T-helper 1 cell treated with Interleukin-12 subunit alpha and Interleukin-12 subunit beta and Interleukin-4 antibody, amounts not matched to agents 30 μg/mL and 1 μg/mL, for 36 hours (primary cell): ENCODE measurements around the gene ADARB1.

Experiments
- H3K27ac Mint-ChIP-seq: one replicate; pipeline ENCODE4 v1.8.0; 2021; ENCODE audit warnings: mild to moderate bottlenecking, mixed read lengths
- H3K27me3 Mint-ChIP-seq: one replicate; pipeline ENCODE4 v1.8.0; 2021; ENCODE audit warnings: low read depth, mixed read lengths
- H3K36me3 Mint-ChIP-seq: one replicate; pipeline ENCODE4 v1.8.0; 2021; ENCODE audit warnings: low read depth, mixed read lengths
- H3K4me1 Mint-ChIP-seq: one replicate; pipeline ENCODE4 v1.8.0; 2021; ENCODE audit warnings: low read depth, mixed read lengths
- H3K4me3 Mint-ChIP-seq: one replicate; pipeline ENCODE4 v1.8.0; 2021; ENCODE audit warnings: mild to moderate bottlenecking, moderate library complexity, mixed read lengths
- H3K9me3 Mint-ChIP-seq: one replicate; pipeline ENCODE4 v1.8.0; 2021; ENCODE audit warnings: mixed read lengths

ADARB1 gene

GRCh38 chr21:45162809-45163208 is 88.4 kb downstream of the ADARB1 start:
- no peaks in the 10 kb centered on the region for H3K4me1 Mint-ChIP-seq
- no peaks in the 10 kb centered on the region for H3K9me3 Mint-ChIP-seq
- H3K36me3 Mint-ChIP-seq, result peaks cover 3% of the 10 kb centered on the region
- no peak overlapping the region for H3K4me3 Mint-ChIP-seq
- no peak overlapping the region for H3K27ac Mint-ChIP-seq
- H3K27me3 Mint-ChIP-seq, result no peaks in the 10 kb centered on the region

DNA sequence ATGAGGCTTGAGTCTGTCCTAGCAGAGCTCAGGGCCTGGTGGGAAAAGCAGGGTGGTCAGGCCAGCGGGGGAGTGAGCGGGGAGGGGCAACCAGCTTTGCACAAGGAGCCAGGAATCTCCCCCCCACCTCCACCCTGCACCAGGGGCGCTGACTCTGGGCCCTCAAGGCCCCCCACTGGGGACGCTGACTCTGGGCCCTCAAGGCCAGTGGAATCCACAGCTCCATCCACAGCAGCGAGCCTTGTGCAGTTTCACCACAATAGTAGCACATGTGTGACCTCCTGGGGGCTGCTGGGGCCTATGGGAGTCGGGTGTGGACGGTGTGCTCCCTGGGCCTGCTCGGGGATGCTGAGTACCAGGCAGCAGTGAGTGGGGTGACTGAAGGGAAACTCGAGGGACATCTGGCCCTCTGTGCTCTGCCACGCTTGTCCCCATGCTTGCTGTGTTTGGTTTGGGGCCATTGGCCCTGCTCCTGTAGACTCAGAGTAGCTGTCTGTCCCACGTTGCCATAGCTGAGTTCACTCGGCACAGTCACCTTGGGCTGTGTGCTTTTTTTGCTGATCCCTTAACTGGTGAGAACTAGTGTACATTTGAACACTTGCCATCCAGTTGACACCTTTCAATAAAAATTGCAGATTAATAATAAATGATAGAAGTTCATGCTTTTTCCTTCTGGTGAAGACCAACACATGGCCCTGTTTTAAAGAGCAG is 89.2 kb downstream of the ADARB1 start:
- Mint-ChIP-seq H3K4me1 (peaks cover 2% of the 10 kb centered on the region), H3K36me3 (peaks cover 3% of the 10 kb centered on the region), H3K27ac (no peak overlapping the region), H3K4me3 (no peak overlapping the region), H3K27me3 (no peaks in the 10 kb centered on the region), H3K9me3 (no peaks in the 10 kb centered on the region)

DNA sequence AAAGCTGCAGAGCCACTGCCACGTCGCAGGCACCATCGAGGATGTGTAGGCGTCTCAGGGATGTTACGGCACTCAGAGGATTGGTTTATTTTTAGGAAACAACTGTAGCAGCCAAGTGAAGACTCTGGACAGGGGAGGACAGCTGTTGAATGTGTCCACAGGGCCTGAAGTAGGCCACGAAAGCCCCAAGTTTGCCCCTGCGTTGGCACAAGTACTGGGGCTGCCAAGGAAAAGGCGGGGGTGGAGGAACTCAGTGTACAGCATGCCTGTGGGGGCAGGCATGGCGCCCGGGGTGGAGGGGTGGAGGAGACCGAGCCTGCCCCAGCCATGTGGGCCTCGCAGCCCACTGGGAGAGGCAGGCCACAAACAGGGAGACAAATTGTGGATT is 89.7 kb downstream of the ADARB1 start:
- Mint-ChIP-seq H3K27me3 (no peaks in the 10 kb centered on the region), H3K4me1 (peaks cover 7% of the 10 kb centered on the region), H3K9me3 (no peaks in the 10 kb centered on the region), H3K36me3 (peaks cover 3% of the 10 kb centered on the region), H3K27ac (no peak overlapping the region), H3K4me3 (no peak overlapping the region)

DNA sequence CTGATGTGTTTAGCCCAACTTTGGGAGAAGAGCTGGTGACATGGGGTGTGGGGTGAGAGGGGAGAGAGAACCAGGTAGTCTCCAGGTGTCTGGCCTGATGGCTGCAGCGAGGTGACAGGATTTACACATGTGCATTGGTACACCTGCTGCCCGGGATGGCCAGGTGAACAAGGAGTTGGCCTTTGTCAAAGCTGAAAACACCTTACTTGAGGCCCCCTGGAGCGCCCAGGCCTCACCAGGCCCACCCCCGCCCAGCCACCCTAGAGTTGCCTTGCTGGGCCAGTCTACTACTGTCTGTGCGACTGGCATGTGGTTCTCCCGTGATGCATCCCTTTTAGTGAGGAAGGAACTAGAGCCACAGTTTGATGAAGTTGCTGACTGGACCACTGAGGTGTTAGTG is 90.5 kb downstream of the ADARB1 start:
- Mint-ChIP-seq H3K4me3 (no peak overlapping the region), H3K36me3 (peaks cover 3% of the 10 kb centered on the region), H3K27me3 (no peaks in the 10 kb centered on the region), H3K27ac (no peak overlapping the region), H3K9me3 (no peaks in the 10 kb centered on the region), H3K4me1 (peaks cover 12% of the 10 kb centered on the region)

DNA sequence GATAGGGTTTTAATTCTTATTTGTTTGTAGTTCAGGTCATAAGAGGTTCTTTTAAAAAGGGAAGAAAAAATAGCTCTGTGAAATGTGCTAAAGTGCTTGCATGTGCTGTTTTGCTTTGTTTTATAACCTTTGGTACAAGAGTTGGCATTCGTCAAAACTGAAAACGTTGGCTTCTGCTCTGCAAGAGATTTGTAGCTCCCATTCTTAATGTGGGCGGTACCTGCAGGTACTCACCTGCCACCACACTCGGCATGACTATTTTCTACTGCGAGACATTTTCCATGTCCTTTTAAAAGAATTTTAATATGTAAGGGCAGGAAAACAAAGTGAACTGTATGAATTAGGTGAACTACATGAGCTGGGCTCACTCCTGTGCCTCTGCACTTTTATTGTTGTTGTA is 92.6 kb downstream of the ADARB1 start:
- H3K4me1 Mint-ChIP-seq, result peaks cover 15% of the 10 kb centered on the region
- no peaks in the 10 kb centered on the region for H3K9me3 Mint-ChIP-seq
- no peak overlapping the region for H3K27ac Mint-ChIP-seq
- H3K36me3 Mint-ChIP-seq, result peaks cover 3% of the 10 kb centered on the region
- H3K4me3 Mint-ChIP-seq, result no peak overlapping the region
- H3K27me3 Mint-ChIP-seq, result no peaks in the 10 kb centered on the region

DNA sequence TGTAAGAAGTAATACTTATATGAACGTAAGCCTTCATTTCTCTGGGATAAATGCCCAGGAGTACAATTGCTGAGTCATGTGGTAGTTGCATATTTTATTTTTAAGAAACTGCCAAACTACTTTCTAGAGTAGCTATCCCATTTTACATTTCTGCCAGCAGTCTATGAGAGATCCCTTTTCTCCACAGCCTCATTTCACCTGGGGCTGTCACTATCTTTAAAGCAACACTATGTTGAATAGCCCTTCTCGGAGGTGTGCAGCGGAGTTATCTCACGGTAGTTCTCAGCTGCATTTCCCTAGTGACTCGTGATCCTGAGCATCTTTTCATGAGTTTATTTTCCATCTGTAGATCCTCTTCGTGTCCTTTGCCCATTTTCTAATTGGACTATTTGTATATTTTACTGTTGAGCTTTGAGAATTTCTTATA is 93.4 kb downstream of the ADARB1 start:
- H3K27ac Mint-ChIP-seq, result no peak overlapping the region
- no peaks in the 10 kb centered on the region for H3K36me3 Mint-ChIP-seq
- no peaks in the 10 kb centered on the region for H3K27me3 Mint-ChIP-seq
- peaks cover 15% of the 10 kb centered on the region for H3K4me1 Mint-ChIP-seq
- H3K4me3 Mint-ChIP-seq, result no peak overlapping the region
- H3K9me3 Mint-ChIP-seq, result no peaks in the 10 kb centered on the region

DNA sequence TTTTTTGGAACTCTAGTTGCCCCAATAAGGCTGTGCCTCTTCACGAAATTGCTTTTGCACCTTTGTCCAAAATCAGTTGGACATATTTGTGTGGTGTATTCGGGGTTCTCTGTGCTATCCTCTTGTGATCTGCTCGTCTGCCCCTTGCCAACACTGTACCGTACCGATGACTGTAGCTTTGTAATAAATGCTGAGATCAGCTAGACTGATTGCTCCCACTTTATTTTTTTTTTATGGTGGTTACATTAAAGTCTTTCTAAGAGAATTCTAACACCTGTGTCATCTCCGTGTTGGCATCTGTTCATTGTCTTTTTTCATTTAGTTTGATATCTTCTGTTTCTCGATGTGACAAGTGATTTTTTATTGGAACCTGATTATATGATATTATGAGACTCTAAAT is 94.1 kb downstream of the ADARB1 start:
- H3K27ac Mint-ChIP-seq, result no peak overlapping the region

GRCh38 chr21:45169001-45169400 is 94.6 kb downstream of the ADARB1 start:
- Mint-ChIP-seq H3K4me1 (peaks cover 15% of the 10 kb centered on the region), H3K9me3 (no peaks in the 10 kb centered on the region), H3K27me3 (no peaks in the 10 kb centered on the region), H3K27ac (no peak overlapping the region), H3K36me3 (no peaks in the 10 kb centered on the region), H3K4me3 (no peak overlapping the region)

More for the DNA sequence above, 94.1 kb downstream of the ADARB1 start:
- no peaks in the 10 kb centered on the region for H3K9me3 Mint-ChIP-seq
- H3K4me3 Mint-ChIP-seq, result no peak overlapping the region
- peaks cover 15% of the 10 kb centered on the region for H3K4me1 Mint-ChIP-seq
- H3K27me3 Mint-ChIP-seq, result no peaks in the 10 kb centered on the region
- H3K36me3 Mint-ChIP-seq, result no peaks in the 10 kb centered on the region

GRCh38 chr21:45169682-45170081 is 95.3 kb downstream of the ADARB1 start:
- H3K36me3 Mint-ChIP-seq, result no peaks in the 10 kb centered on the region
- no peaks in the 10 kb centered on the region for H3K27me3 Mint-ChIP-seq
- no peak overlapping the region for H3K27ac Mint-ChIP-seq
- no peak overlapping the region for H3K4me3 Mint-ChIP-seq
- no peaks in the 10 kb centered on the region for H3K9me3 Mint-ChIP-seq
- H3K4me1 Mint-ChIP-seq, result peaks cover 15% of the 10 kb centered on the region

- H3K9me3 Mint-ChIP-seq, result no peaks in the 10 kb centered on the region
- H3K27me3 Mint-ChIP-seq, result no peaks in the 10 kb centered on the region
These were observed 96.6 kb downstream of the ADARB1 start for GRCh38 chr21:45170987-45171386.

GRCh38 chr21:45172420-45172819 is 98.0 kb downstream of the ADARB1 start:
- H3K4me1 Mint-ChIP-seq, result peaks cover 15% of the 10 kb centered on the region
- H3K4me3 Mint-ChIP-seq, result no peak overlapping the region
- H3K9me3 Mint-ChIP-seq, result no peaks in the 10 kb centered on the region
- H3K27ac Mint-ChIP-seq, result no peak overlapping the region
- H3K36me3 Mint-ChIP-seq, result peaks cover 6% of the 10 kb centered on the region
- no peaks in the 10 kb centered on the region for H3K27me3 Mint-ChIP-seq

More at GRCh38 chr21:45170987-45171386, 96.6 kb downstream of the ADARB1 start:
- Mint-ChIP-seq H3K4me1 (peaks cover 15% of the 10 kb centered on the region), H3K36me3 (no peaks in the 10 kb centered on the region), H3K4me3 (no peak overlapping the region), H3K27ac (no peak overlapping the region)

GRCh38 chr21:45175326-45176095 is 101.1 kb downstream of the ADARB1 start:
- H3K27ac Mint-ChIP-seq, result no peak overlapping the region
- no peaks in the 10 kb centered on the region for H3K27me3 Mint-ChIP-seq
- H3K4me3 Mint-ChIP-seq, result no peak overlapping the region
- peaks cover 3% of the 10 kb centered on the region for H3K4me1 Mint-ChIP-seq
- H3K9me3 Mint-ChIP-seq, result no peaks in the 10 kb centered on the region
- peaks cover 6% of the 10 kb centered on the region for H3K36me3 Mint-ChIP-seq

DNA sequence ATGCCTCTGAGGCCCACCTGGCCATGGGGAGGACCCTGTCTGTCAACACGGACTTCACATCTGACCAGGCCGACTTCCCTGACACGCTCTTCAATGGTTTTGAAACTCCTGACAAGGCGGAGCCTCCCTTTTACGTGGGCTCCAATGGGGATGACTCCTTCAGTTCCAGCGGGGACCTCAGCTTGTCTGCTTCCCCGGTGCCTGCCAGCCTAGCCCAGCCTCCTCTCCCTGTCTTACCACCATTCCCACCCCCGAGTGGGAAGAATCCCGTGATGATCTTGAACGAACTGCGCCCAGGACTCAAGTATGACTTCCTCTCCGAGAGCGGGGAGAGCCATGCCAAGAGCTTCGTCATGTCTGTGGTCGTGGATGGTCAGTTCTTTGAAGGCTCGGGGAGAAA is 101.8 kb downstream of the ADARB1 start:
- Mint-ChIP-seq H3K36me3 (peaks cover 6% of the 10 kb centered on the region), H3K27ac (no peak overlapping the region), H3K4me1 (no peaks in the 10 kb centered on the region), H3K4me3 (no peak overlapping the region), H3K27me3 (no peaks in the 10 kb centered on the region), H3K9me3 (no peaks in the 10 kb centered on the region)

- Mint-ChIP-seq H3K4me1 (no peaks in the 10 kb centered on the region), H3K36me3 (peaks cover 7% of the 10 kb centered on the region), H3K4me3 (no peak overlapping the region), H3K27ac (no peak overlapping the region), H3K9me3 (no peaks in the 10 kb centered on the region), H3K27me3 (no peaks in the 10 kb centered on the region)
These were observed 102.7 kb downstream of the ADARB1 start for GRCh38 chr21:45177039-45177438.

DNA sequence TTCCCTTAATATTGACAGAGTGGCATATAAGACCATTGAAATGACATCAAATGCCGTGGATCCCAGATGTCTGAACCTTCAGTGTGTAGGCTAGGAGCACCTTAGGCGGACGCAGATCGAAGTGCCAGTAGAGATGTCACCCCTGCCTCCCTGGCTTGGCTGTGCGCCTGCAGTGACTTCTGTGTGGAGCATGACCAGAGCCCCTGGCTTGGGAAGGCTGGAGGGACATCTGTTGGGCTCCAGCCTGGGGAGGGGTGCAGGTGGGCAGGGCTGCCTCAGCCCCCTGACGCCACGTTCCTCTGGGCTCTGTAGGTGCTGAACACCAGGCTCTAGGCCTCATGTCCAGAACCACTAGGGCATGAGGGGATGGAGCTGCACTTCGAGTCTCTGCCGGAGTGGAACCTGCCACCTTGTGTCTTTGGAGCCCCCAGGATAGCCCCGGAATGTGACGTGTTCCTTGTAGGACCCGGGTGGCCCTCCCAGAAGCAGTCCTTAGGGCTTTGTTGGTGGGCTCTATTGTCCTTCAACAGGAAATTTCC is 103.8 kb downstream of the ADARB1 start:
- H3K36me3 Mint-ChIP-seq, result peaks cover 12% of the 10 kb centered on the region
- no peak overlapping the region for H3K27ac Mint-ChIP-seq
- no peaks in the 10 kb centered on the region for H3K27me3 Mint-ChIP-seq
- no peaks in the 10 kb centered on the region for H3K4me1 Mint-ChIP-seq
- H3K9me3 Mint-ChIP-seq, result no peaks in the 10 kb centered on the region
- no peak overlapping the region for H3K4me3 Mint-ChIP-seq
